Measurements from ENCODE around the gene GRAMD1B. TPM values are rescaled to one million over a fixed set of nuclear protein-coding genes. Genes with fewer than 3 reads are reported as not detected.

Gene GRAMD1B
- total RNA-seq, 1 experiment from 2014 or later: 12.7 TPM

GRCh38 chr11:123518496-123519054, 88.5 kb downstream of the GRAMD1B start:
- H2AFZ ChIP-seq (ENCODE audit: low read depth, low read length, poor library complexity, severe bottlenecking): no peak overlapping the region
- POLR2A ChIA-PET: no interaction called here

More at GRCh38 chr11:123518496-123519054, 88.5 kb downstream of the GRAMD1B start:
- peaks cover 8 to 17% of the 10 kb centered on the region in 2 experiments for H3K4me1 ChIP-seq (ENCODE audit: control insufficient read depth in 1 of 2, insufficient read depth in 2 of 2, low read length in 2 of 2)
- H3K36me3 ChIP-seq (ENCODE audit: control insufficient read depth in 1 of 2, insufficient read depth in 2 of 2, low read length in 2 of 2): no peaks in the 10 kb centered on the region
- ATAC-seq (no peak; the same call in 1 of the 2 replicates), DNase-seq (ENCODE audit: low read depth, low spot score) (no peak)
- peak overlapping the region; percentile 59 for H3K4me2 ChIP-seq (ENCODE audit: low read length)
- no peak overlapping the region for H3K27ac ChIP-seq (ENCODE audit: low read depth, low read length)
- TF ChIP-seq JUND (IDR thresholded peaks at IDR 0.05) (no peak), EGR1 (IDR thresholded peaks at IDR 0.05; ENCODE audit: low read depth) (no peak), FOSL1 (IDR thresholded peaks at IDR 0.05; ENCODE audit: low read depth) (no peak), CTCF (IDR thresholded peaks at IDR 0.05 in 2 of 3, conservative IDR thresholded peaks at IDR 0.05 in 1 of 3; ENCODE audit: borderline replicate concordance in 1 of 3, insufficient read depth in 1 of 3, low read depth in 2 of 3, low read length in 2 of 3) (no peak), RAD21 (IDR thresholded peaks at IDR 0.05; ENCODE audit: low read depth) (no peak), REST (IDR thresholded peaks at IDR 0.05; ENCODE audit: low read depth) (no peak), MAX (IDR thresholded peaks at IDR 0.05) (no peak), ELF1 (IDR thresholded peaks at IDR 0.05; ENCODE audit: borderline replicate concordance, low read depth) (no peak), POLR2AphosphoS5 (IDR thresholded peaks at IDR 0.05; ENCODE audit: low read depth, low read length) (no peak), ATF3 (IDR thresholded peaks at IDR 0.05) (no peak), EZH2 (IDR thresholded peaks at IDR 0.05) (no peak), CEBPB (IDR thresholded peaks at IDR 0.05; ENCODE audit: low read depth) (no peak), POLR2A (IDR thresholded peaks at IDR 0.05; ENCODE audit: borderline replicate concordance, extremely low read depth, insufficient read depth, insufficient read length) (no peak), CBX3 (IDR thresholded peaks at IDR 0.05; ENCODE audit: low read depth) (no peak), ZBTB33 (IDR thresholded peaks at IDR 0.05; ENCODE audit: extremely low read depth, insufficient replicate concordance, low read length) (no peak), ZNF274 (IDR thresholded peaks at IDR 0.05; ENCODE audit: low read depth, low read length) (no peak)
- RAD21 ChIA-PET (ENCODE audit: low non-redundant PET in 1 of 2, low total read pairs in 2 of 2, uncharacterized antibody in 2 of 2, unreplicated experiment in 2 of 2): no interaction called here
- H3K27me3 ChIP-seq (ENCODE audit: insufficient read depth, low read length): no peaks in the 10 kb centered on the region; the same call in 1 of the 2 replicates
- no peaks in the 10 kb centered on the region for H3K9me3 ChIP-seq (ENCODE audit: control insufficient read depth in 1 of 2, insufficient read depth in 1 of 2, low read depth in 1 of 2, low read length in 2 of 2)
- H3K79me2 ChIP-seq (ENCODE audit: insufficient read depth, low read length): no peaks in the 10 kb centered on the region
- no TSS peak for BruUV-seq (replicated peaks)
- H3K9ac ChIP-seq (ENCODE audit: low read length): no peak overlapping the region
- CTCF ChIA-PET: interaction anchor here (1.4 kb wide), 1 partner anchor 7 kb away, joined by 7 read pairs; no protein-coding TSS in a partner anchor
- H4K20me1 ChIP-seq (ENCODE audit: insufficient read depth): no peaks in the 10 kb centered on the region
- no peaks in the 10 kb centered on the region for H3K9me2 ChIP-seq (ENCODE audit: insufficient read depth)
- intact Hi-C loops (cut with micrococcal nuclease): loop anchor here (10.0 kb wide), 1 partner anchor 186 kb away; no protein-coding TSS in a partner anchor
- H3K4me3 ChIP-seq (replicated peaks in 1 of 2; ENCODE audit: low read depth in 1 of 2, low read length in 2 of 2): no peak overlapping the region
